GM18520 (cell line): ENCODE data around the gene TRIM43.
"Not testable (repeated sequence)": the region's sequence is repeated elsewhere in the genome, so short reads cannot be mapped to it uniquely, and the experiment has no call there.

Experiments used
- ATAC-seq: cut with Tn5 transposase; IDR thresholded peaks from one replicate; pipeline ENCODE4 v1.9.1; 2021; ENCODE audit not compliant: unreplicated experiment

Gene TRIM43

DNA sequence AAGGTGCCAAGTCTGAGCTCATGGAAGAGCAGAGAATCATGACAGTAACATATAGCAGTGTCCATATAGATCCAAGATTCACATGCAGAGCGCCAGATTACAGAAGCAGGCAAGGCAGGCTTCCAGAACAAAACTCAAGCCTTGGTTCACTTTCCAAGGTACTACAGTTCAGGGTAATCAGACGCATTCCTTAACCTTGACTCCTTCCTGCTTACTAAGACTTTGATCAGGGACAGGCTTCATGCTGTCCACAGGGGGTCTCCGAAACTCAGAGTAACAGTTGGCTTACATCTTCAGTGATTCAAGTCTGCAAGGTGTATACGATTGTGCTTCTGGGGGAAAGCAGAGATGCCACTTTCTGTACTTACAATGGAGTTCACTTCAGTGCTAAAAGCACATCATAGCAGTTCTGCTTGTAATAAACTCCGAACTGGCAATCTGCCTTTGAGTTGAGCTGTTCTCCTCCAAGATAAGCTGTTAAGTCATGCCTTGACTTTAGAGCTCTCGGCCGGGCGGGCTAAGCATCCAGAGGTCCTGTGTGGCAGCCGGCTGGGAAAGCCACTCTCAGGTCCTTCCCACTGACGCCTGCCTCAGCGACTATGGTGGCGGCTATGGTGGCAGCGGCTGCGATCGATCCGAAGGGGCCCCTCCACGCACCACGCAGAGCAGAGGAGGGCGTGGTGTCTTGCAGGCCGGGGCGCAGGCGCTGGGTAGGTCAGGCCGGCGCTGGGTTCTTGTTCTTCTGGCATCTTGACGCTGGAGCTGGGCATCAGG is 48.9 kb downstream of the TRIM43 start:
- ATAC-seq = not testable (repeated sequence)

DNA sequence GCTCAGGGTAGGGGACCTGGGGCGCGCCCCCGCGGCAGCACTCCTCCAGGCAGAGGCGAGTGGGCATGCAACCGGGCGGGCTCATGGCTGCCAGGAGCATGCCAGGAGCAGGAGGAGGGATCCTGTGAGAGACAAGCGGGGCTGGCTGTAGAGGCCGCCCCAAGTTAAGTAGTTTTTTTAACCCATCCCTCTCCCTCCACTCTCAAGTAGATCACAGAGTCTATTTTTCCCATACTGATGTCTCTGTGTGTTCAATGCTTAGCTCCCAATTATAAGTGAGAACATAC is 49.4 kb downstream of the TRIM43 start:
- ATAC-seq = not testable (repeated sequence)

DNA sequence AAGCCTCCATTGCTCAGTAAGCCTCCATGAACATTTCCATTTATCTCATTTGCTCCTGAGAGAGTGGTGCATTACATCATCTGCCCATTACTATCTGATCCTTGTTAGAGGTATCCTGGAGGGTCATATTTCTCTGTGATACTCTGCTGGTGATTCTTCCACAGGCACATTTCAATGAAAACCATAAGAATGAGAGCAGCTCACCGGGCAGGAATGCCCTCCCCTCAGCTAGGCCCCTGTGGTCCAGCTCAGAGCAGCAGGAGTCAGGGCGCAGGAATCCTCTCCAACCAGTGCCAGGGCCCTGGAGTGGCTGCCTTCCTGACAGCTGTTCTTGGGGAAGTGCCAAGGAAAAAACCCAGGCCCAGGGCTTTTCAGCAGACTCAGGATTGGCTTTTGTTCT is 50.0 kb downstream of the TRIM43 start:
- ATAC-seq = not testable (repeated sequence)

DNA sequence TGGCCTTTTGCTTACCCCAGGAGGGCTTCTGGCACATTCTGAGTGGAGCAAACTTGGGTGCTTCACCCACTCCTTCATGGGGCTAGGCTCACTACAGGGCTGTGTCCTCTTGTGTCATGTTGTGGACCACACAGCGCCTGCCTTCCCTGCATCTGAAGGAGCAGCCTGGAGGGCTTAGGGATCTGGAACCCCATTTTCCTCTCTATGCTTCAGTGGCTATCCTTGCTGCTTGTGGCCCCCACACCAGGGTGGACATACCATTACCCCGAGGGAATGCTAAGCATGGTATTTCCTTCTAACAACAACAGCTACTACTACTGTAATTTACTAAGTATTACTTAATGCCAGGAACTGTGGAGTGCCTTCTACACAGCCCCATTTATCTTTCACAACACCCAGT is 50.6 kb downstream of the TRIM43 start:
- not testable (repeated sequence) for ATAC-seq

DNA sequence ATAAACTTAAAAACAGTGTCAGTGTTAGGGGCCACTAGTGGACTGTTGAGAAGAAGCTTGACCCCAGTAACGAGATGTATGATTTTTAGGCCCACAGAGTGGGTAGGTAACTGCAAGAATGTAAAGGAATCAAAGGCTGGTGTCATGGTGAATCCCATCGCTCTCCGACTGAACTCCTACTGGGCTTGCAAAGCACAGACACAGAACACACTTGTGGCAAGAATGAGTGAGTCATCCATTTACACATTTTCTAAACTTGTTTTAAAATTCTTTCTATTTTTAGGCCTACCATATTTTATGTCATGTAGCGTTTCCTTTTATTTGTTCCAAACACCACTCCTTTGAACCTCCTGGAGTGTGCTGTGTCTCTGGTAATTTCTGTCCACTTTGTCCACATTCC is 51.1 kb downstream of the TRIM43 start:
- not testable (repeated sequence) for ATAC-seq

DNA sequence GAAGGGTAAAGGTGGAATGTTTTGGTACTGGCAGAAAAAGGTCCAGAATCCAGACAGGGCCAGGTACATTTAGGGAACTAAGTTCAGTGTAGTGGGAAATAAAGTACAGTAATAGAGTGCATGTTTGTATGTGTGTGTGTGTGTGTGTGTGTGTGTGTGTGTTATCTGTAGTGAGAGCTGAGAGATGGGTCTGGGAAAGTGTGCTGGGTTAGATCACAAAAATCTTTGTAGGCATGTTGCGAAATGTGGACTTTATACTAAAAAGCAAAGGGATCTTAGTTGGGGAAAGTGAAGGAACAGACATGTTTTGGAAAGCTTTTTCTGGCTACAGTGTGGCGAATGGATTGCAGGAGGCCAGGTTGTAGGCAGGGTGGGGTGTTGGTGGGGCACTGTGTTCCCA is 53.5 kb downstream of the TRIM43 start:
- not testable (repeated sequence) for ATAC-seq

DNA sequence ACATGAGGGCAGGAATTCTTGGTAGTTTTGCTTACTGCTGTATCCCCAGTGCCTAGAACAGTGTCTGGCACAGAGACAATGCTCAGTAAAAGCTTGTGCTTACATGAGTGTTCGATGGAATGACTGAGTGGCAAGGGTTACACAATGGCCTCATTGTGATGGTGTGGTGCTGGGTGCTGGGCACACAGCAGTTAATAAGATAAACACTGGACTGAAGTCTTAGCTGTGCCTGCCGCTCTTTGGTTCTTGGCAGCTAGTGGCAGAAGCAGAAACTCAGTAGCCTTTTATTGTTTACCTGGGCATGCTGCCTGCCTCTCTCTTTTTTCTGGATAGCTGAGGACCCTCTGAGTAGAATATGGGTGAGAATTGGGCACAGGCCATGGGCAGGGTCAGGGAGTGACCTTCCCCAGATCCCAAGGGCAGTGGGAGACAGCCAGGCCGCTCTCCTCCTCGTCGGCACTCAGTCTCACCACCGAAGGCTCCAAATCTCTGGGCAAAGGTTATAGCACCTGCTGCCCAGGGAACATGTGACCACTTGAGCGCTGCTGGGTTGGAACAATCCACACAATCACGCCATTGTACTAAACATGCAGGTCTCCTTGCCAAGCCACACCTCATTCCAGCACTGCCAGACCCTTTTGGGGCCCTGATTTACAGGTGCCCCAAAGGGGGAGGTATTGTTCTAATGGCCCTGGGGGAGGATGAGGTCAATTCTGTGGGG is 54.6 kb downstream of the TRIM43 start:
- ATAC-seq = not testable (repeated sequence)

DNA sequence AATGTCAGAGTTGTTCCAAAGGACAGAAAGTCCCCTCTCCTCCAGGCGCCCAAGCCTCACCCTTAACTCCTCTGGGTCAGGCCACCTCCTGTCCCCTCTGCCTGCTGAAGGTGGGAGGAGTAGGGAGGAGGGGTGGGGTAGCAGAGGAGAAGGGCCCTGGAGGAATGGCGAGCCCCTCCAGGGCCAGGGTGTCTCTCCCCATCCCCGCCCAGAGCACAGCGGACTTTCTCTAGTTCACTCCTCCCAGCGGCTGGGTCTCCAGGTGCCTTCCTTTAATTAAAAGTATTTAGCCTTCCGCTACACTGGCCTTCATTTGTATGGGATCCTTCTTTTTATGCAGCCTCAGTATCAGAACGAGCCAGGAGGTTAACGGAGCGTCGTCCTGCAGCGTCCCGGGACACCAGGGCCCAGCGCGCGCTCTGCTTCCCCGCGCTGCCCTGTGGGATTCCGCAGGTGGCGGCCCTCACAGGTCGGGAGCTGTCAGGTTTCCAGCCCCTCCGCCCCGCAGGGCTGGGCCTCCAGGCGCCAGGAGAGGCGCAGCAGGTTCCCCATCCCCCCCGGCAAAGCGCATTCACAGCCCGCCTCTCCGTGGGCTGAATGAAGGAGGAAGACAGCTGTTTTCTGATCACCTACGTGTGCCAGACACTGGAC is 57.2 kb downstream of the TRIM43 start:
- ATAC-seq = not testable (repeated sequence)
